ENCODE results near the gene USP12.

The USP12 gene

DNA sequence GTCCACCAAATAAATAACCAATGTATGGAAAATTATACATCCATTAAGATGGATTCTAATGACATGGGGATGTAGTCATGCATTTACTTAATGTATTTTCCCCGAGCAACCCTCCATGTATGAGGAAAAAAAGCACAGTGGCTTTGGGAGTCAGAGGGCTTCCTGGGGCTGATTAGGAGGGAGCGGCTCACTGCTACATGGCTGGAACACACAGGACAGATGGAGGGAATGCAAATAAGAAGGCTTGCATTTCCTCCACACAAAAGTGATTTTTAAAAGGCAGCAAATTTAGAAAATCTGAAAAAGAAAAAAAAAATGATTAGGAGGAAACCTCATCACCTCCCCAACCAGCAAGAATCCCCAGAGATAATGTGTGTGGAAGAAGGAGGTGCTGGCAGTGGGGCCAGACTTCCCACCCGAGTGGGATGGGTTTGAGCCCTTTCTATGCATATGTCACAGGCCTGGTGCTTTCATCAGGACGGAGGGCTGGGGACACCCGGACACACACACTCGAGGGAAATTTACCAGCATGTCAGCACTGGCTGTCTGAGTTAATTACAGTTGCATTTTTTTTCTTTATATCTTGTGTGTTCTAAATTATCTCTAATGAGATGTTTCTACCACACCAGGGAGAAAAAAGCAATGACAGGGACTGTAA lies 118.9 kb downstream of the USP12 start:
- no peak for DNase-seq (ENCODE audit: extremely low read depth, low read depth)
- TF ChIP-seq, protein P1, sequence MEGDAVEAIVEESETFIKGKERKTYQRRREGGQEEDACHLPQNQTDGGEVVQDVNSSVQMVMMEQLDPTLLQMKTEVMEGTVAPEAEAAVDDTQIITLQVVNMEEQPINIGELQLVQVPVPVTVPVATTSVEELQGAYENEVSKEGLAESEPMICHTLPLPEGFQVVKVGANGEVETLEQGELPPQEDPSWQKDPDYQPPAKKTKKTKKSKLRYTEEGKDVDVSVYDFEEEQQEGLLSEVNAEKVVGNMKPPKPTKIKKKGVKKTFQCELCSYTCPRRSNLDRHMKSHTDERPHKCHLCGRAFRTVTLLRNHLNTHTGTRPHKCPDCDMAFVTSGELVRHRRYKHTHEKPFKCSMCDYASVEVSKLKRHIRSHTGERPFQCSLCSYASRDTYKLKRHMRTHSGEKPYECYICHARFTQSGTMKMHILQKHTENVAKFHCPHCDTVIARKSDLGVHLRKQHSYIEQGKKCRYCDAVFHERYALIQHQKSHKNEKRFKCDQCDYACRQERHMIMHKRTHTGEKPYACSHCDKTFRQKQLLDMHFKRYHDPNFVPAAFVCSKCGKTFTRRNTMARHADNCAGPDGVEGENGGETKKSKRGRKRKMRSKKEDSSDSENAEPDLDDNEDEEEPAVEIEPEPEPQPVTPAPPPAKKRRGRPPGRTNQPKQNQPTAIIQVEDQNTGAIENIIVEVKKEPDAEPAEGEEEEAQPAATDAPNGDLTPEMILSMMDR (IDR thresholded peaks at IDR 0.05; ENCODE audit: low read depth, low read length): no peak

DNA sequence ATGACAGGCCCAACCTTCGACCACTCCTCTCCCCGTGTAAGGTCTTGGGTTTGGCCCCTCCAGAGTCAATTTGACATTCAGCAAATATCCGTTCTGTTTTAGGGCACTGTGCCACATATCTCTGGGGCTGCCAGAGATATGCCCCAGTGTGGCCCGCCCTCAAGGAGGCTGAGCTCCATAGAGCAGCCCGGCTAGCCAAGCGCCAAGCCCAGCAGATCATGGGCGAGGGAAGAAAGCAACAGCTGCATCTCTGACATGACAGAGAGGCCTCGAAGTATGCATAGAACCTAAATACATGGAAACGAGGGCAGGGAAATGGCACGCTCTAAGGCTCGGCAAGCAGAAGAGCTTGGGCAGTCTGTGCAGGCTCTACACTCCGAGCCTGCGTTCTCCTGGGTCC lies 124.5 kb downstream of the USP12 start:
- DNase-seq (ENCODE audit: extremely low read depth, low read depth): no peak
- TF ChIP-seq, protein P1 (IDR thresholded peaks at IDR 0.05; ENCODE audit: low read depth, low read length): no peak

DNA sequence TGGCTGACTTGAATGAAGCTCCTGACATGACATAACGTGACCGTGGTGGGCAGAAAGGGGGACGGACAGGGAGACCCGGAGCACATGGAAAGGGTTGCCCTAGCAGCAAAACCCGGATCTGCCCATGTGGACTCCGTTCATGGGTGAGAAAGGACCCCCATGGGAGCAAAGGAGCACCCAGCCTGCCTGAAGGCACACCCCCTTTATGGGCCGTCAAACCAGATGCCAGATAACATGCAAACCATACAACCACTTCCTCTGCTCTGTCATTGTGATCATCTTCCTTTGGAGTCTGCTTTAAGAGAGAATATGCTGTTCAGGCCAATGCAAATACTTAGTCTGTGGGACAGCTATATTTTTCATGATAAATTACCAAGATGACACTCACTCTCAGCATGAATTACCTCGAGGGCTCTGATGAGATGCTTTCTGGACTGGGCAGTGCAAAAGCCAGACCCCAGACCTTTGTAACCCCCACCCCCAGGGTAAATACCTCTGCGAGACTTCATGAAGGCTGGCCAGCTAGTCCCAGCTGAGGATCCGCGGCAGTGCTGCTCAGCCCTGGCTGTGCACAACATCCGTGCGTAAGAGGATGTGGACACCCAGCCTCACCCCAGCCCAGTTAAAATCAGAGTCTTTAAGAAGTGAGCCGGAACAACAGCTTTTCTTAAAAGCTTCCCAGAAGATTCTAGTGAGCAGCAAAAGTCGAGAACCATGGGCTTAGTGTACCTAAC lies 126.6 kb downstream of the USP12 start:
- TF ChIP-seq, protein P1 (IDR thresholded peaks at IDR 0.05; ENCODE audit: low read depth, low read length): no peak
- no peak for DNase-seq (ENCODE audit: extremely low read depth, low read depth)

DNA sequence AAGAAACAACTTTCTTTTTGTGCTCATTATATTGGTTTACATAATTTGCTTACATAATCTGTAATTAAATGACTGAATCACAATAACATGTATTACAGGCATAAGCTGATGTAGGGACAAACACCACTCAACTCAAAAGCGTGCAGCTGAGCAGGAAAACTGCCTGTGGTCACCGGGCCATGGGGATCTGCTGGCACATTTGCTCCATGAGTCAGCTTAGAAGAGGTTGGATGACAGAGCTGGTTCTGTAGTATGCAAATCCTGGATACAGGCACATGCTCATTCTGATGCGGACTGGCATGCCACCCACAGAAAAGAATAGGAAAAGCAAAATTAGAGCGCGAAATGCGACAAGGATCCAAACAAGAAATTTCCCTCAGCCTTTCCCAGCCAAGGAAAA lies 128.6 kb downstream of the USP12 start:
- TF ChIP-seq, protein P1 (IDR thresholded peaks at IDR 0.05; ENCODE audit: low read depth, low read length): no peak
- peak; percentile 94 for DNase-seq (ENCODE audit: extremely low read depth, low read depth)

DNA sequence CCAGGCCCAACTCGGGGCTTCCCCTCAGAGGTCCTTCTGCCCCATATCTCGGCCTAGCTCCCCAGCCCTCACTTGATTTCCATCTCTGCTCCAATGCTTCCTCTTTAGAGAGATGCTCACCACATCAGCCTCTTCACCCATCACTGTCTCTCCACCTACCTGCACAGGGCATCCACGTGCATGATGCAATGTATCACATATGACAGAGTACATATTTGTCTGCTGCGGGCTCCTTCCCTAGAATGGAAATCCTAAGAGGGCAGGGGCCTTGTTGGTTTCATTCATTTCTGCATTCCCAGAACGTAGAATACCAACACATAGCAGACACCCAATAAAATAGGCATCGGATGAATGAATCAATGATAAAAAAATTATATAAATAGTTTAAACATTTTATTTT lies 130.3 kb downstream of the USP12 start:
- TF ChIP-seq, protein P1 (IDR thresholded peaks at IDR 0.05; ENCODE audit: low read depth, low read length): no peak
- no peak for DNase-seq (ENCODE audit: extremely low read depth, low read depth)

DNA sequence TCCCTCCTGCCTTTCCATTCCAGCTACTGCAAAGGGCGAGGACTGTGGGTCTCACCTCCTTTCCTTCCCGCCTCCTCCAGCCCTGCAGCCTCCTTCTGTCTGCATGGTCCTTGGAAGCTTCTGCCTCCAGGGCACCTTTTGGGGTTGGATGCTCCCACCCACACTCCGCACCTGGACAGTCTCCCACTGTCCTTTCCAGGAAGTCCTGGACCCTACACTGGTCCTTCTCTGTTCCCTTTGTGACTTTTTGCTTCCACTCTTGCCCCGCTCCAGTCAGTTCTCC lies 130.8 kb downstream of the USP12 start:
- TF ChIP-seq, protein P1 (IDR thresholded peaks at IDR 0.05; ENCODE audit: low read depth, low read length): no peak
- no peak for DNase-seq (ENCODE audit: extremely low read depth, low read depth)

DNA sequence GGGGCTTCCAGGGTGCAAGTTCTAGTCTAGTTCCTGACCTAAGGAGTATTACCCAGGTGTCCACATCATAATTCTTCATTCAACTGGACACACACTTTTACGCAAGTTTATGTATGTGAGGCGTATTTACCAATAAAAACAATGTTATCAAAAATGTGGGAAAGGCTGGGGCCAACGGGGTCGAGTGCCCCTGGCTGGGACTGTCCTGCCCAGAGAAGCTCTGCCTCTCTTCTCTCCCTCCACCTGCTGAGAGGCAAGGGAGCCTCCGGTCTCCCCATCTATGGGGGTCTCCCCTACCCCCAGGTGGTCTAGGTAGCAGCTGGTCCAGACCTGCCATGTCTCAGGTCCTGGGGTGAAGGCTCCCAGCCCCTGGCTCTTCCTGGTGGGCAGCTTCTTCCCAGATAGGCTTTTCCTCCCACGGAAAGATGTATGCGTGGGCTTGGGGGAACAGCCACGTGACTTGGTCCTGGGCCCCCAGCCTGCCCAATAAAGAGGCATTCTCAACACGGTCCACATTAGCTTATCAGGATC lies 132.4 kb downstream of the USP12 start:
- TF ChIP-seq, protein P1 (IDR thresholded peaks at IDR 0.05; ENCODE audit: low read depth, low read length): no peak
- DNase-seq (ENCODE audit: extremely low read depth, low read depth): no peak

Measured in AG09319 (cell line).